Measurements from ENCODE around the gene MAGED1.

DNA sequence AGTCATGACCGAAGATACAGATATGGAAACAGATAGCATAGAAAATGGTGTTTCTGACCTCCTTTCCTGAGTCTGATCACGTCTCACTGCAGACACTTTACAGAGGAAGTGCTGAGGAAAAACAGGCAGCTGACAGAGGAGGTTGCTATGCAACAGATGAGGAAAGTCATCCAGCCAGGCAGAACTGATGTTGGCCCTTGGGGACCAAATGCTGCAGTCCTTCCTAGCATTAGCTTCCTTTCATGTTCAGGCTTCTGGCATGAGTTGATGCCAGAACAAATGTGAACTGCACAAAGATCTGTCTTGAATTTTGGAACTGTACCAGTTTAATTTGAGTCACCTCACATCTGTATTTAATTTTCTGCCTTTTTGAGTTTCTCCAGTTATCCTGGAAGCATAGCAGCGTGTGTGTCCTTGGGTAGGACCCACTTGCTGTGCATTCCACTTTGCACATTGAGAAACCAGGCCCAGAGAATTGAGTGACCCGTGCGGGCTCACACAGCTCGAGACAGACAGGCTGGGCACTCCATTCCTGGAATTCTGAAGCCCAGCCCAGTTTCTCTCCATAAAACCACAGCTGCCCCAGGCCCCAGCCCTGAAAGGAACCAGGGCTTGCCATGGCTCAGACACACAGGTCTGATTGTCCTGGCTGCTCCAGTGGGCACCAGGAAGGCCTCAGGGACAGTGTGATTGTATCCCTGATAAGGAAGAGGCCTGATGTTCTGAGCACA, 1.4 kb upstream of the MAGED1 start:
- TF ChIP-seq, protein P1, sequence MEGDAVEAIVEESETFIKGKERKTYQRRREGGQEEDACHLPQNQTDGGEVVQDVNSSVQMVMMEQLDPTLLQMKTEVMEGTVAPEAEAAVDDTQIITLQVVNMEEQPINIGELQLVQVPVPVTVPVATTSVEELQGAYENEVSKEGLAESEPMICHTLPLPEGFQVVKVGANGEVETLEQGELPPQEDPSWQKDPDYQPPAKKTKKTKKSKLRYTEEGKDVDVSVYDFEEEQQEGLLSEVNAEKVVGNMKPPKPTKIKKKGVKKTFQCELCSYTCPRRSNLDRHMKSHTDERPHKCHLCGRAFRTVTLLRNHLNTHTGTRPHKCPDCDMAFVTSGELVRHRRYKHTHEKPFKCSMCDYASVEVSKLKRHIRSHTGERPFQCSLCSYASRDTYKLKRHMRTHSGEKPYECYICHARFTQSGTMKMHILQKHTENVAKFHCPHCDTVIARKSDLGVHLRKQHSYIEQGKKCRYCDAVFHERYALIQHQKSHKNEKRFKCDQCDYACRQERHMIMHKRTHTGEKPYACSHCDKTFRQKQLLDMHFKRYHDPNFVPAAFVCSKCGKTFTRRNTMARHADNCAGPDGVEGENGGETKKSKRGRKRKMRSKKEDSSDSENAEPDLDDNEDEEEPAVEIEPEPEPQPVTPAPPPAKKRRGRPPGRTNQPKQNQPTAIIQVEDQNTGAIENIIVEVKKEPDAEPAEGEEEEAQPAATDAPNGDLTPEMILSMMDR (IDR thresholded peaks at IDR 0.05; ENCODE audit: low read length), result no peak
- no peak for TF ChIP-seq EZH2 (IDR thresholded peaks at IDR 0.05; ENCODE audit: borderline replicate concordance, low read length)

Measured in OCI-LY1 (cell line).